Fibroblast of villous mesenchyme (primary cell): ENCODE data around the gene LAD1. TPM values are rescaled to one million over a fixed set of nuclear protein-coding genes. Genes with fewer than 3 reads are reported as not detected.
A peak's percentile ranks its signal among the peaks of the same experiment; 100 is the strongest.

Source experiments
- DNase-seq: peaks from one replicate; pipeline ENCODE4 v3.0.0-alpha.2; 2010; ENCODE audit warnings: low read depth
- H3K4me3 ChIP-seq: 2 replicates; pipeline ENCODE4 v1.5.1; 2011; ENCODE audit warnings: low read depth, mild to moderate bottlenecking, low read length
- total RNA-seq: library from RNA; depleted of rRNA; stranded (reverse); fragments of >200 nt; gene quantifications from 2 replicates; pipeline ENCODE4 v1.2.3, GENCODE V29; 2012
- TF ChIP-seq, protein P1 (sequence below): IDR thresholded peaks from 2 replicates; pipeline ENCODE4 v1.5.1; 2012; ENCODE audit warnings: low read depth, mild to moderate bottlenecking, low read length; ENCODE audit not compliant: insufficient read depth

The LAD1 gene
- total RNA-seq, 1 donor, result not detected

- no peak for DNase-seq
- H3K4me3 ChIP-seq, result no peak overlapping the region
- TF ChIP-seq, protein P1, sequence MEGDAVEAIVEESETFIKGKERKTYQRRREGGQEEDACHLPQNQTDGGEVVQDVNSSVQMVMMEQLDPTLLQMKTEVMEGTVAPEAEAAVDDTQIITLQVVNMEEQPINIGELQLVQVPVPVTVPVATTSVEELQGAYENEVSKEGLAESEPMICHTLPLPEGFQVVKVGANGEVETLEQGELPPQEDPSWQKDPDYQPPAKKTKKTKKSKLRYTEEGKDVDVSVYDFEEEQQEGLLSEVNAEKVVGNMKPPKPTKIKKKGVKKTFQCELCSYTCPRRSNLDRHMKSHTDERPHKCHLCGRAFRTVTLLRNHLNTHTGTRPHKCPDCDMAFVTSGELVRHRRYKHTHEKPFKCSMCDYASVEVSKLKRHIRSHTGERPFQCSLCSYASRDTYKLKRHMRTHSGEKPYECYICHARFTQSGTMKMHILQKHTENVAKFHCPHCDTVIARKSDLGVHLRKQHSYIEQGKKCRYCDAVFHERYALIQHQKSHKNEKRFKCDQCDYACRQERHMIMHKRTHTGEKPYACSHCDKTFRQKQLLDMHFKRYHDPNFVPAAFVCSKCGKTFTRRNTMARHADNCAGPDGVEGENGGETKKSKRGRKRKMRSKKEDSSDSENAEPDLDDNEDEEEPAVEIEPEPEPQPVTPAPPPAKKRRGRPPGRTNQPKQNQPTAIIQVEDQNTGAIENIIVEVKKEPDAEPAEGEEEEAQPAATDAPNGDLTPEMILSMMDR, result no peak
Observed at GRCh38 chr1:201386208-201386607, 12.9 kb downstream of the LAD1 start.

DNA sequence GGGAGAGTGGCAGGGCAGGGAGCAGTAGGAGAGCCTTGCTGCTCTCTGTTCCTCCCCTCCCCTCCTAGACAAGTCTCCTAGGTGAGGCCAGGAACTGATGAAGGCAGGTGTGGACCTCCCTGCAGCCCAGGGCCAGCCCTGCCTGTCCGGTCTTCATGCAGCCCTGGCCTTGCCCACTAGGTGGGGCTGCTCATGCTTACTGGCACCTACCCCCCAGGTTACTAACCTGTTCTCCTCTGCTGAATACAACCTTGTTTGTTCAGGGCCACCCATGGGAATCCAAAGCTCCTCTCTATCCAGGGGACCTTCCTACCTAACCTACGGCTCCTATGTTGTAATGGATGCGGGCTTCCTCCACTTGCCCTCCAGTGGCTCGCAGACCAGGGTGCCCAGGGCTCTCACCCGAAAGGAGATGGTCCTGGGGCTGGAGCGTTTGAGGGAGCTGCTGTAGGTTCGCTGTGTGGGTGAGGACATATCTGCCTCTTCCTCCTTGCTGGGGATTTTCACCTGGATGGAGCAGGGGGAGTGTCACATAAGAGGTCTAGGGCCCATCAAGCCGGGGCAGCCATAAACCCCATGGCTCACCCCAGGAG, 13.7 kb downstream of the LAD1 start:
- peak; percentile 14 for DNase-seq
- TF ChIP-seq, protein P1, result peak; percentile 88
- no peak overlapping the region for H3K4me3 ChIP-seq

DNA sequence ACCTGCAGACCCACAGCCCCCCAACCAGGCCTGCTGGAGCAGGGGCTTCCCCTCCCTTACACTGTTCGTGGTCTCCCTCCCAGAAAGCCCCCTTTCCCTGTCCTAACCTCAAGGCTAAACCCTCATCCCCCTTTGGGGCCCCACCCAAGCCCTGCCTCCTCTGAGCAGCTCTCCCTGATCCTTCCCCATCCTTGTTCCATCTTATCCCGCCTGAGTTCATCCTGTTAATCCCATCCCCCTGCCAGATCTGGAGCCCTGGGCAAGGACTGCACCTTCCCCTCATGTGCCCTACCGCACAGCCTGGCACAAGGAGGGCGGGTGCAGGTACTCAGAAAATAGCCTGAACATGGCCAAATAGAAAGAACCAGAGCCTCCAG, 14.7 kb downstream of the LAD1 start:
- DNase-seq, result no peak
- TF ChIP-seq, protein P1, result no peak
- H3K4me3 ChIP-seq, result no peak overlapping the region

GRCh38 chr1:201383647-201384405, 15.3 kb downstream of the LAD1 start:
- H3K4me3 ChIP-seq, result no peak overlapping the region
- peak; percentile 75 for DNase-seq

DNA sequence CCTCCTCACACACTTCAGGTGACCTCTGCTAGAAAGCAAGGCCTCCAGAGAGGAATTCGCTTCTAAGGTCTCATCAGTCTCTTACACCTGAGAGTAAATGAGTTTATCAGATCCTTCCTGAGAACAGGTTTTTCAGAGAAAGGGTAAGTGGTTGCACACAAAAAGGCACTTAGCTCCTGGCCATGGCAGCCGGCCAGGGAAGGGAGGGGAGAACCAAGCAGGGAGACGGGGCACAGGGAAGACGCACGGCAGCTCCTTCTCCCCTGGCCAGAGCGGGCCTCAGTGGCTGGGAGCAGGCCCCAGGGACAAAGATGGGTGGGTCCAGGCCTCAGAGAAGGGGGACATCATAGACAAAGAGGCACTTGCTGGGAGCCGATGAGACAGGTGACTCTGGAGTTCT, 18.0 kb downstream of the LAD1 start:
- DNase-seq, result no peak
- H3K4me3 ChIP-seq, result no peak overlapping the region
- TF ChIP-seq, protein P1, result no peak

More at GRCh38 chr1:201383647-201384405, 15.3 kb downstream of the LAD1 start:
- TF ChIP-seq, protein P1, result no peak

- TF ChIP-seq, protein P1, result no peak
- no peak for DNase-seq
Observed at GRCh38 chr1:201379733-201380242, 19.3 kb downstream of the LAD1 start.

DNA sequence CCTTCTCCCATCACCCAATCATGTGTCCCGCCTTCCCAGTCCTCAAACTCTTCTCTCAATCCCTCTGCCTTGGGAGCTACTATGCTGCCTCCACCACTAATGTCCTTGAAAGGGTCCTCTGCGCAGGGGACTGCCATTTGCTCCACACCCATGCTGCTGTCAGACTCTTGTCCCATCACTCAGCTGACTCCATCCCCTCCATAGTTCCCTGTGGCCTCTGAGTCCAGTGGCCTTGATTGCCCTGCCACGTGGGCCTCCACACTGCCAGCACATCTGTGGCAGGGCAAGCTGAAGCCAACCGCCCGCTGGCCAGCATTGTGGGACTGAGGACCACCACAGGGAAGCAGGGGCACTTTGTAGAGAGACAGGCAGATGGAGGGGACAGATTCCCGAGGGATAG, 20.3 kb downstream of the LAD1 start:
- no peak overlapping the region for H3K4me3 ChIP-seq
- TF ChIP-seq, protein P1, result no peak
- no peak for DNase-seq

More at GRCh38 chr1:201379733-201380242, 19.3 kb downstream of the LAD1 start:
- no peak overlapping the region for H3K4me3 ChIP-seq
